HG03575 (cell line): Measurements from ENCODE around the gene WNT9B.

Experiments
- ATAC-seq: cut with Tn5 transposase; IDR thresholded peaks from one replicate; pipeline ENCODE4 v1.9.1; 2021; ENCODE audit not compliant: unreplicated experiment, insufficient number of reproducible peaks, low FRiP score; ENCODE audit errors: extremely low read depth

WNT9B gene

DNA sequence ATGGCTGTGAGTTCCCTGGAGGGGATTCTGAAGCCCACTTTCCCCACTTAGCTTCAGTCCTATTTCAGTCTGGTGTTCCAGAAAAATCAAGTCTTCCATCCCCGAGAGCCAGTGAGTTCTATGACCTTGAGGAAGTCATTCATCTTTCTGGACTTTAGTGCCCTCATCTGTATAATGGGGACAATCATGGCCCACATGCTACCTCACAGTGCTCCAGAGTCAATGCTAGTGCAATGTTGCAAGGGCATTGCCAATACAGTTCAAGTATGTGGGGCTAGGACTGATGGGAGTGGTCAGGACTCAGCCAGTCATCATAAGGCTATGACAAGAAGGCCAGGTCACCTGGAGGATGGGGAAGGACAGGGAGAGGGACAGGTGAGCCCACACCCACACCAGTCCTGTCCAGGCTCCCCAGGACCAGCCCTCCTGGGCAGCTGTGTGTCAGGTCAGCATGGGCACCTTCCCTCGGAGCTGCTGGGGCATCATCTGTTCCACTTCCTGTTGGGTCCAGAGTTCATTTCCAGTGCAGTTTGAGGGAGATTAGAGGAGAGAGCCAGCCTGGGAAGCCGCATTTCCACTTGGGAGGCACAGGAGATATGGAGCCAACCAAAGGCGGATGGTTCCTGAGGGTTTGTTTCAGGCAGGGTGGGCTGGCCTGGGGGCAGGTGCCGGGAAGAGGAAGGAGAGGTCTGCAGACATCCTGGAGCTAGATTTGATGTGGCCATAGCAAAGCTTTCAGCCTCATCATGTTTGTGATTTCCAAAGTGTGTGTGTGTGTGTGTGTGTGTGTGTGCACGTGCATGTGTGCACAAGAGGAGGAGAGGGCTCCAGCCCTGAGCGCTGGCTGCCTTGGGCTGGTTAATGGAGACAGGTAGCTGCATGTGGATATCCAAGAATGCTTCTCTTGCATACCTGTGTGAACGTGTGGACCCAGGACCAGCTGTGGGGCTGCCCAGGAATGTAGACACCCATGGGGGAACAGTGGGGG, 3.9 kb upstream of the WNT9B start:
- ATAC-seq = no peak

GRCh38 chr17:46848534-46848933, 2.8 kb upstream of the WNT9B start:
- no peak for ATAC-seq

DNA sequence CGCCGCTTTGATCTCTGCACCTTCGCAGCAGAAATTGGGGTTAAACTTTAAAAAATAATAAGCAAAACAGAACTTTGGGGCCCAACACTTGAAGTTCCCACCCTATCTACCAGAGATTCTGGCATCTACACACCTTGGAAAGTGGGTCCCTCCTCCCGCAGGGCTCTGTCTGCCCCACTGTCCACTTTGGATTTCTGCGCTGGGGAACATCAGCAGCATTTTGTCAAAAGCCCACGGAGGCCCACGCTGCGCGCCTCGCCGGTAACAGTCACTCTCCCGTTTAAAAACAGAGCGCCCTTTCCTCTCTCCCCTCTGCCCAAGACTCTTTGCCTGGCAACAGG, 725 bp upstream of the WNT9B start:
- no peak for ATAC-seq

GRCh38 chr17:46853896-46854444, 2.6 kb downstream of the WNT9B start:
- no peak for ATAC-seq

DNA sequence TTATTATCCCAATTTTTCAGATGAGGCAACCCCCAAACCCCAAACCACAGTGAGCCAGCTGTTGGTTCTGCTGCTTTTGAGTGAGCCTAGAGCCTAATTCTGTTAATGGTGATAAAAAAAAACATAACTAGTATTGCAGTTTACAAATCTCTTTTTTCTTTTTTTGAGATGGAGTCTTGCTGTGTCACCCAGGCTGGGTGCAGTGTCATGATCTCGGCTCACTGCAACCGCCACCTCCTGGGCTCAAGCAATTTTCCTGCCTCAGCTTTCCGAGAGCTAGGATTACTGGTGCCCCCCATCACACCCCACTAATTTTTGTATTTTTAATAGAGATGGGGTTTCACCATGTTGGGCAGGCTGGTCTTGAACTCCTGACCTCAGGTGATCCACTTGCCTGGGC, 3.1 kb downstream of the WNT9B start:
- no peak for ATAC-seq

DNA sequence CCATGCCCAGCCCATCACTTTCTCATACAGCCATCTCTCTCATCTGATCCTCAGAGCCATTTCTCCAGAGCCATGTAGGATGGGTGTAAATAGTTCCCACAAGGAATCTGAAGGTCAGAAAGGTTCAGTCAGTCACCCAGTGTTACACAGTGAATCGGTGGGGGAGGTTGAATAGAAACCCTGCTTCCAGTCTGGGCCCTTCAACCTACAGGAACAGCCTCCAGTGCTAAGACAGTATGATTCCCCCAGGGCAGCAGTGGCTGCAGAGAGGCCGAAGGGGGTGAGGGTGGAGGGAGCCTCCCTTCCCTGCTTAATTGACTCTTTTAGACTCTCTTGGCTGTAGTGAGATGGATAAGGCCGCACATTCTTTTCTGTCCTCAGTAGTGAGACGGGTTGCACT, 3.6 kb downstream of the WNT9B start:
- no peak for ATAC-seq

GRCh38 chr17:46857600-46857999, 6.2 kb downstream of the WNT9B start:
- ATAC-seq = no peak

GRCh38 chr17:46859996-46860395, 8.6 kb downstream of the WNT9B start:
- ATAC-seq = no peak

DNA sequence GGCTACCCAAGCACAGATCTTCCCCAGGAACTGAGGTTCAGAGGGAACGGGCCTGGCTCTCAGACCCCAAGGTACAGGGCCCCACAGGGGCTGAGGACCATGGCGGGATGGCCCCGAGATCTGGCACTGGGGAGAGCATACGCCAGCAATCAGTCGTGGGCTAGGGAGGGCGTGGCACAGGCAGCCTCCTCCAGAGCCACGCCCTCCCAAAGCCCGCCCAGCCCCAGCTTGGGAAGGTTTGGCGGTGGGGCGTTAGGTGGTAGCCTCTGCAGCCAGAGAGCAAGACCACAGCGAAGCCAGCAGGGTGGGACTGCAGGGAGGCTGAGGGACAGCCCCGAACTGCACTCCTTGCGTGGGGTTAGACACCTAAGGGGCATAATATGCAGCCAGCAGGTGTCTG, 11.6 kb downstream of the WNT9B start:
- ATAC-seq = no peak

GRCh38 chr17:46863383-46864121, 12.2 kb downstream of the WNT9B start:
- ATAC-seq = no peak

GRCh38 chr17:46865100-46865499, 13.7 kb downstream of the WNT9B start:
- ATAC-seq = no peak

DNA sequence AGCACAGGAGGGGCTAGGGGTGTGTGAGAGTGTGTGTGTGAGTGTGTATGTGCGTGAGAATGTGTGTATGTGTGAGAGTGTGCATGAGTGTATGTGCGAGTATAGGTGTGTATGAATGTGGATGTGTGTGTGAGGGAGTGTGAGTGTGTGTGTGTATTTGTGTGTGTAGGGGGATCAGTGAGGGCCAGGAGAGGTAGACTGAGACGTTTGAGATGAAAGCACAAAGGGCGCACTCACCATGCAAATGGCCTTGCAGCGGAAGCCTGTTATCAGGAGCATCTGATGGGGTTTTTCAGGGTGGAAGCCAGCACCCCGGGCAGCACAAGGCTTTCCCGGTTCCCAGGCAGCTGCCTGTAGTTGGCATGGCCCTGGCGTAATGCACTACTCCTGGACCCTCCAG, 14.9 kb downstream of the WNT9B start:
- no peak for ATAC-seq

DNA sequence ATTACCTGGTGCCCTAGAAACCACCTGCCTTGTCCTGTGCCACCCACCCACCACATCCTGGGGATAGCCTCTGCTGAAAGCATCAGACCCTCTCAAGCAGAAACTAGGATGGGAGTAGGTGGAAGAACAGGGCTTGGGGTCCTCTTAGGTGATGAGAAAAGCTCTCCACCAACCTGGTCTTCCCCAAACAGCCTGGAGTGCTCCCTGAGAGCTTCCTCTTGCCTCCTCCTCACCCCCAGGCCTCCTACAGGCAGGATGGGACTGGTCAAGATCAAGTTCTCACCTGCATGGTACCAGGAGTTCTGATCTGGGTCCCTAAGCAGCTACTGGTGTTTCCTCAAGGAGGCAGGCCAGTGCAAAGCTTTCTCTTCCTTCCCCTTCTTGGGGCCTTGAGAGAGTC, 15.4 kb downstream of the WNT9B start:
- ATAC-seq = no peak

GRCh38 chr17:46868689-46869187, 17.4 kb downstream of the WNT9B start:
- no peak for ATAC-seq

DNA sequence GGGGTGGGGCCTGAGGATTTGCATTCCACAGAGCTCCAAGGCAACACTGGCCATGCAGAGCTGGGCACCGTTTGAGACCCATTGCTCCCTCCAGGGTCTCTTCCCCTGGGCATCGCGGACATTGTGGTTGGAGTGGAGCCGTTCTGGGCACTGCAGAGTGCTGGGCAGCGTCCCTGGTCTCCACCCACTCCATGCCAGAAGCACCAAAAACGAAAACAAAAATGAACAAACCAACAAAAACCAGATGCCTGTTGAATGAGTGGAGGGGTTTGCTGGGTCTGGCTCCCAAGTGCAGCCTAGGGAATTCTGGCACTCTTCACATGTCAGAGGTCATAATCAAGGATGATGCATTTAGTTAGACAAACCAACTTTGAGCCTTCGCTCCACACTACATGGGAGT, 17.9 kb downstream of the WNT9B start:
- ATAC-seq = no peak

DNA sequence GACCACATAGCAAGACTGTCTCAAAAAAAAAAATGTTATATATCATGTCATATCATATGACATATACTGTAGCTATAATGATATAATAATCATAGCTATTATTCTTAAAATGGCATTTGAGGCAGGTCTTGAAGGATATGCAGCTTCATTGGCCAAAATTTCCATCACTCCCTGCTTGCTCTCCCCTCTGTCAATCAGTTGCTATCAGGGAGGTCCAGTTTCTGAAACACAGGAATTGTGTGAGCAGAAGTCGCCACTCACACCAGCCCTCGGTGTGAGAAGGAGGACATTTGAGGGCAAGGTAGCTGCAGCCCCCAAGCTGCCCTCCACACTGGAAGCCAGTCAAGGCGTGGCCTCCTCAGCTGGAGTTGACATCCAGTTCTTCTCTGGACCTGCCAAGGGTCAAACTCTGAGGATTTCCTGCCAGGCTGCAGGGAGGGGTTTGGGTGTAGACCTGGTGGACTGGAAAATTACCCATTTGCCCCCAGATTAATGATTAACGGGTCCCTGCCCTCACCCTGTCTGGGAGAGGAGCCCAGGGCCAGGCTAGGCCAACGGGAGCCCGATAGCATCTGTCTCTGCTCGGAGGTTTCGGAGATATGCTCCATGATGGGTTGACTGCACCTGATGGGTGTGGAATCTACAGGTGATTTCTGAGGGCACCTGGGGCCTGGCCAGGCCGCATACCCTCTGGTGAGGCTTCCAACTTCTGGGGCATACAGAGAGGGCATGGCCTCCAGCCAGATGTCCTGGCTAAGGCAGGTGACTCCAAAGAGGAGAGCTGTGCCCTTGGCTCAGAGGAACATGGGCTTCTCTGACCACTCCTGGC, 18.8 kb downstream of the WNT9B start:
- no peak for ATAC-seq

DNA sequence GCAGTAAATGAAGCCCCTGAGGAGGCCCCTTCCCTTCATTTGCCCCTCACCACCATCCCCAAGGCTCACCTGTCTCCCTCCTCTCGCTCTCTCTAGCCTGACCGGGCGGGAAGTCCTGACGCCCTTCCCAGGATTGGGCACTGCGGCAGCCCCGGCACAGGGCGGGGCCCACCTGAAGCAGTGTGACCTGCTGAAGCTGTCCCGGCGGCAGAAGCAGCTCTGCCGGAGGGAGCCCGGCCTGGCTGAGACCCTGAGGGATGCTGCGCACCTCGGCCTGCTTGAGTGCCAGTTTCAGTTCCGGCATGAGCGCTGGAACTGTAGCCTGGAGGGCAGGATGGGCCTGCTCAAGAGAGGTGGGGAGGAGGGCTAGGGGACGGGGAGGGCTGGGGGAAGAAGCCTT, 21.0 kb downstream of the WNT9B start:
- no peak for ATAC-seq

GRCh38 chr17:46873941-46874645, 22.7 kb downstream of the WNT9B start:
- no peak for ATAC-seq
